ENCODE measurements around the gene CNTNAP5. TPM values are rescaled to one million over a fixed set of nuclear protein-coding genes. Genes with fewer than 3 reads are reported as not detected.
A peak's percentile ranks its signal among the peaks of the same experiment; 100 is the strongest.

Gene CNTNAP5
- total RNA-seq, 1 experiment from 2014 or later = 0.11 TPM

GRCh38 chr2:124607679-124608078 is 582.6 kb downstream of the CNTNAP5 start:
- no peak for DNase-seq (ENCODE audit: low read depth)

- DNase-seq (ENCODE audit: low read depth) = no peak
Measured at GRCh38 chr2:124609667-124610066, 584.6 kb downstream of the CNTNAP5 start.

DNA sequence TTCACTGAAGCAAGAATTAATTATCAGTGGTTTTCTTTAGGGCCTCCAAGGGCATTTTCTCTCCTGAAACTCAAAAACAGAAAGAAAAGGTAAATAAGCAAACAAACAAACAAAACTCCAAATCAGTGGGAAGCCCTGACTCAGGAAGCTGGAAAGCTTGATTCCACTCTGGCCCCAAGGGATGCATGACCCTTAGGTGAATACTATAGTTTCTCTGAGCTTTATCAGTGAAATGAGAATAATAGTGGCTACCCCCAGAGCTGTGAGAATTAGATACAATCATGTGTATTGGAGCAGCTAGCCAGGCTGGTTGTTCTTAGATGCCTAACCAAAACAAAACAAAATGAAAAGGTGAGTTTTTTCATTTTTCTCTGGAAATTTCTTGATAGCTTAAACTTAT is 585.1 kb downstream of the CNTNAP5 start:
- no peak for DNase-seq (ENCODE audit: low read depth)

- no peak for DNase-seq (ENCODE audit: low read depth)
Measured at GRCh38 chr2:124610866-124611265, 585.8 kb downstream of the CNTNAP5 start.

DNA sequence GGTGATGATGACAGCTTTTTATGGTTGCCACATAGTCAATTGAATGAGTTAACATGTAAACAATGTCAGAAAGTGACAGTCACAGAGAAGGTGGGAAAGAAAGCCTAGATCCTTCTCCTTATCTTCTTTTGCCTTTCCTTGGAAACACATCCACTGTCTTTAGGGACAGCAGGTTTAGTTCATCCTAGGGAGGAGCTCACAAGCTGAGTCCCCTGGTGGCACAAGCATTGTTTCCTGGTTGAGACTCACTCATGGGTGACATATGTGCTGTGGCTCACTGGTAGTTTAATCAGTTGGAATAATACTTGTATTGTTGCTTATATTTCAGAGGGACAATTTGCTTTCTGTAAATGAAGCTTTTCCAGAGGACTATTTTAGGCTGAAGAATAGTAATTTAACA is 598.5 kb downstream of the CNTNAP5 start:
- no peak for DNase-seq (ENCODE audit: low read depth)

DNA sequence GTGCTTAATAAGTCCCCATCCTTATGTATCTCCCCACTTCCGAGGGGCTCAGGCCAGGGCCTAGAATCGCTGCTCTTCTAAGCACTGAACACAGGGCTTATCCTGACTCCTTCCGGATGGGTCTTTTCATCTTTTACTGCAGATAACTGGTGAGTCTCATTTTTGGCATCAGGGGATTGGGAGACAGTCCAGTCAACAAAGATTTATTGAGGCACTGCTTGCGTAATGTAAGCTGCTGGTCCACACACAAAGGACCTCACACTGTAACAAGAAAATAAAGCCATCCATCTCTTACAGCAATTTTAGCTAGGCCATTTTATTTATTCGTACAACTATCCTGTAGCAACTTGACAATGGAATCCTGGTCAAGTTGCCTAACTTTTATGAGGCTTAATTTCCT is 600.5 kb downstream of the CNTNAP5 start:
- no peak for DNase-seq (ENCODE audit: low read depth)

GRCh38 chr2:124626993-124627392 is 601.9 kb downstream of the CNTNAP5 start:
- DNase-seq (ENCODE audit: low read depth) = no peak

DNA sequence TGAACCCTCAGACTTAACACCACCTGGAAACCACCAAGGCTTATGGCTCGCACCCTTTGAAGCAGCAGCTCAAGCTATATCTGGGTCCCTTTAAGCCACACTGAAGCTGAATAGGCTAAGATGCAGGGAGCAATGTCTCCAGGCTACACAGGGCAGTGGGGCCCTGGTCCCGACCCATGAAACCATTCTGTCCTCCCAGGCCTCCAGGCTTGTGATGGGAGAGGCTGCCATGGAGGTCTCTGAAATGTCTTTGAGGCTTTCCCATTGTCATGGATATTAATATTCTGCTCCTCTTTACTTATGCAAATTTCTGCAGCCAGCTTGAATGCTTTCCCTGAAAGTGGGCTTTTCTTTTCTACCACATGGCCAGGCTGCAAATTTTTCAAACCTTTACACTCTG is 608.7 kb downstream of the CNTNAP5 start:
- no peak for DNase-seq (ENCODE audit: low read depth)

GRCh38 chr2:124639524-124639923 is 614.4 kb downstream of the CNTNAP5 start:
- DNase-seq (ENCODE audit: low read depth) = no peak

DNA sequence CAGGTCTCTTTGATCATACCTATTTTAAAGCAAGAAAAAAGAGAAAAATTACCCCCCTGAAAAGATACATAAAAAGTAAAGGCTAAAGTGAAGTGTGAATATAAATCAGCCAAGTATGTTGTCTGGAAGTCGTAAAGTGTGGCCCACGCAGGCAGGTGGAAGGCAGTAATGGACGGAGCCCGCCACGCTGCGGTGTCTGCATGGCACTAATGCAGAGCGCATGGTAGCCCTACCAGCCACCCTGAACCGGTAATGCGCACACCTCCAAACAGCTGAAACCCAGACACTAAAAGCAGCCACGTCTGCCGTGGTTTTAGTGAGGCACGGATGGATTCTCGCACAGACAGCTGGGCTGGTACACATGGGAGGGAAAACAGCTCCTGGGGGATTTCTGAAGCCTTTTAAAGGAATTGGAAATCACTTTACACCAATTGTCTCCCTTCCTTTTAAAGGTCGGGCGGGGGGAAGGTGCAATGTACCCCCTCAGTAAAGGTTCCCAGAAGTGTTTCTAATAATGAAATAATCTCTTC is 615.2 kb downstream of the CNTNAP5 start:
- DNase-seq (ENCODE audit: low read depth) = no peak

DNA sequence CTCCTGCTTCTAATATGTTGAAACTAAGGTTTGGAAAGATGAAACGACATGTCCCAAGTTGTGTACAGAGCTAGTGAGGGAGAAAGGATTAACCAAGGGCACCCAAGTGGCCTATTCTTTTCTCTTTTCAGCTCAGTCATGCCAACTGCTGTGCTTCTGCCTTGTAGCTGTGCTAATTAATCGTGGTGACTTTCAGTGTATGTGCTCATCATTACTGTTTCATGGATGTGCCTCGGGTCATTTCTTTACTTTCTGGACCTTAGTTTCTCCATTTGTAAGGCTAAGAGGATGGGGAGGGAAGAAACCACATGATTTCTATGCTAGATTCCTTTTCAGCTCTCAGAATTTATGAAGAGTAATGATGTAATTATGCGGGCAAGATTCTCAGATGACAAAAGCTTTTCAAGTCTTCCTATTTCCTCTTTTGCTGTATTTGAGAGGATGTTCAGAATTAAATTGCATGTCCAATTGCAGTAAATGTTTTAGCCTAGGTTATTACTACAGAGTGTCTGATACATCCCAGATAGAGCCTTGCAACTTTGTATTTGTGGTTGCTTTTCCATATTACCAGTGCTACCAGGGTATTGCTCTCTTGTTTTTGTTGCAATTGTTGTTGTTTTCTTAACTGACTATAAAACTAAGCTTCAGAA is 621.2 kb downstream of the CNTNAP5 start:
- DNase-seq (ENCODE audit: low read depth) = no peak

GRCh38 chr2:124647245-124647644 is 622.2 kb downstream of the CNTNAP5 start:
- DNase-seq (ENCODE audit: low read depth) = no peak

- no peak for DNase-seq (ENCODE audit: low read depth)
Measured at GRCh38 chr2:124647663-124648062, 622.6 kb downstream of the CNTNAP5 start.

GRCh38 chr2:124649001-124649400 is 623.9 kb downstream of the CNTNAP5 start:
- no peak for DNase-seq (ENCODE audit: low read depth)

DNA sequence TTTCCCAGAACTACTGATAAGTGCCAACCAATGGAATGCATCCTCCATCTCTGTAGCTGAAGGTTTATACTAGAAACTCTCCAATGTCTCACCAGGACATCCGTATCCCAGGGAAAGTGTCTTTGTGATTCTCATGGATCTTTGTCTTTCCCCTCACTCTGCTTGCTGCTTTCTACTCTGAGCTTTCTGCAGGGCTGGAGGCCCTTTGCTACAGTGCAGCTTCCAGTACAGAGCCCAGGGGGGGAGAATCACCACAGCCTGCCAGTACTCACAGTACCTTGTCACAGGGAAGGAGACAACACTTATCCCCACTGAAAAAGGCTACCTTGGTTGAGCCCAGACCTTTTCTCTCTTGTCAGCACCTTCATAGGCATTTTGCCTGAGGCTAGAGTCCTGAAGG is 627.0 kb downstream of the CNTNAP5 start:
- DNase-seq (ENCODE audit: low read depth) = no peak

GRCh38 chr2:124658373-124658772 is 633.3 kb downstream of the CNTNAP5 start:
- DNase-seq (ENCODE audit: low read depth) = no peak

- DNase-seq (ENCODE audit: low read depth) = no peak
Measured at GRCh38 chr2:124661558-124661957, 636.5 kb downstream of the CNTNAP5 start.

- DNase-seq (ENCODE audit: low read depth) = no peak
Measured at GRCh38 chr2:124662946-124663644, 638.0 kb downstream of the CNTNAP5 start.

- DNase-seq (ENCODE audit: low read depth) = no peak
Measured at GRCh38 chr2:124663645-124663997, 638.5 kb downstream of the CNTNAP5 start.

DNA sequence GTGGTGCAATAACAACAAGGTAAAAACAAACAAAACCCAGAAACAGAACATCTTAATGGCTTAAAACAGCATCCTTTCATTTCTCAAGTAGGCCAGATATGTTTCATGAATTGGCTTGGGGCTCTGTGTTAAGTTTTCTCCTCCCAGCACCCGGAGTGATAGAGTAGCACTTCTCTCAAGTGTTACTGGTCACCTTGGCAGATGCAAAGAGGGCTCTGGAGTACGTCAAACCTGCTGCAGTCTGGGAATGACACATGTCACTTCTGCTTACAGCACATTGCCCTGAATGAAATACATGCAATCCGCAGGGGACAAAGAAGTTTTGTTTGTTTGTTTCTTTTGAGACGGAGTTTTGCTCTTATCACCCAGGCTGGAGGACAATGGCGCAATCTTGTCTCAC is 639.3 kb downstream of the CNTNAP5 start:
- DNase-seq (ENCODE audit: low read depth) = no peak

DNA sequence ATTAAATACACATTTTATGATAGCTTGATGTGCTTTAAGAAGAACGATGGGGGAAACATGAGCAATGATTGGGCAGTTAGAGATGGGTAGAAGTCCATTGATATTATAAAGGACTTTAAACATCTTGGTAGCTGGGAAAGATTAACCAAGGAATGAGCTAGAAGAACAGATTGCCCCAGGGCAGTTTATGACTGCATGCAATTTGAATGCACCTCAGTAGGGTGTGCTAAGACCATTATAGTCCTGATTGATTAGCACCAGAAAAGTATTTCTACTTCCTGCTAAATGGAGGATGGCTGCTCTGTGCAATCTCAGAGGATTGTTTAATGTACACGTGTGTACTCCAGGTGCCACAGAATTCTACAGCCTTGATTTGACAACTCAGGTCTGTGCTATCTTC is 641.9 kb downstream of the CNTNAP5 start:
- no peak for DNase-seq (ENCODE audit: low read depth)

GRCh38 chr2:124668161-124668560 is 643.1 kb downstream of the CNTNAP5 start:
- DNase-seq (ENCODE audit: low read depth) = peak; percentile 17

DNA sequence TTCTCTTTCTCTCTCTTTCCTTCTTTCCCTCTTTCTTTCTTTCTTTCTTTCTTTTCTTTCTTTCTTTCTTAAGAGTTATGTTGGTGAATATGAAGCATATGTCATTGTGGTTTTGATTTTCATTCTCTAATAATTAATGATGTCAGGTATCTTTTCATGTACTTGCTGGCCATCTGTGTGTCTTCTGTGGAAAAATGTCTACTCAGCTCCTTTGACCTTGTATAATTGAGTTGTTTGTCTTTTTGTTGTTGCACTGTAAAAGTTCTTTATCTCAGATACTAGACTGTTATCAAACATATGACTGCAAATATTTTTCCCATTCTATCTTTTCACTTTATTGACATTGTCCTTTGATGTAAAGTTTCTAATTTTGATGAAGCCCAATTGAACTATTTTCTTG is 645.1 kb downstream of the CNTNAP5 start:
- DNase-seq (ENCODE audit: low read depth) = no peak

Measured in HT1080 (cell line).